Activated naive CD4-positive, alpha-beta T cell treated with anti-CD3 and anti-CD28 coated beads, Interleukin-2, amount 50 U/mL, for 16 hours (primary cell): ENCODE measurements around the gene CERS2.

ENCODE experiments used
- DNase-seq: peaks from one replicate; pipeline ENCODE4 v3.0.0-alpha.2; 2020

Gene CERS2, protein sequence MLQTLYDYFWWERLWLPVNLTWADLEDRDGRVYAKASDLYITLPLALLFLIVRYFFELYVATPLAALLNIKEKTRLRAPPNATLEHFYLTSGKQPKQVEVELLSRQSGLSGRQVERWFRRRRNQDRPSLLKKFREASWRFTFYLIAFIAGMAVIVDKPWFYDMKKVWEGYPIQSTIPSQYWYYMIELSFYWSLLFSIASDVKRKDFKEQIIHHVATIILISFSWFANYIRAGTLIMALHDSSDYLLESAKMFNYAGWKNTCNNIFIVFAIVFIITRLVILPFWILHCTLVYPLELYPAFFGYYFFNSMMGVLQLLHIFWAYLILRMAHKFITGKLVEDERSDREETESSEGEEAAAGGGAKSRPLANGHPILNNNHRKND

DNA sequence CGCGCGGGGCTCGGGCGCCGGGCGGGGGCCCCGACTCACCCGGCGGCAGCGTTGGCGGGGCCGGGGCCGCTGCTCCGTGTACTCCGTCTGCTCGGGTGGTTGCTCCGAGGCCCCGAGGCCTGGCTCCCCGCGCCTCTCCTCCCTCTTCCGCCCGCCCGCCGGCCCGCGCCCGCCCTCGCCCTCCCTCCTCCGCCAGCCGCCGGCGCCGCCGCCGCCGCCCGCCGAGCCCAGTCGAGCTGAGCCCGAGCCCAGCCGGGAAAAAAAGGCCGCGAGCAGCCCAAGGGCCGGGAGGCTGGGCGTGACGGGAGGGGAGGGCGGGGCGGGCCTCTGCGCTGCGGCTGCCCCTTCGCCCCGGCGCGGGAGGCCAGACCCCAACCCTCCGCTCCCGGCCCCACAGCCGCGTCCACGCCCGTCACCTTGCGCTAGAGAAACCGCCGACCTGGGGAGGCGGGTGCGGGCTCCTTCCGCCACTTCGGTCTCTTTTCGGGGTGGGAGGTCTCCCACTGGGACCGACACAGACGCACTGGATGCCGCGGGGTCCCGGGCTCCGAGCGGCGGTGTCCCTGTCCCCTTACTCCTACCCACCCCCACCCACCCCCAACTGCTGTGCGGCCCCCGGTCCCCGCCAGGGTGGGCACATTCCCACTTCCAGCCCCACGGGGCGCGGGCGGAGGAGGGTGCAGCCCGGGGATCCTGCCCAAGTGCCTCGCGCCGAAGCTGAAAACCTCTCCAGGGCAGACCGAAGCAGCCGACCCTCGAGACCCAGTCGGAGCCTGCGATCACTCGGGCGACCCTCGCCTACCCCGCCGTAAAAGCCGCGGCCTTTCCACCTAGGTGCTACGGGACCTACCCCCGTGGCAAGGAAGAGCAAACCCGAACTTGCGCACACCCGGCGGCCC lies at the start of gene CERS2:
Gene CERS2, minus strand, starts transcription at position 256 of the 899 bp plus-strand sequence. CDS start 5,745 bp downstream, outside the sequence.
- DNase-seq: peak; percentile 74

DNA sequence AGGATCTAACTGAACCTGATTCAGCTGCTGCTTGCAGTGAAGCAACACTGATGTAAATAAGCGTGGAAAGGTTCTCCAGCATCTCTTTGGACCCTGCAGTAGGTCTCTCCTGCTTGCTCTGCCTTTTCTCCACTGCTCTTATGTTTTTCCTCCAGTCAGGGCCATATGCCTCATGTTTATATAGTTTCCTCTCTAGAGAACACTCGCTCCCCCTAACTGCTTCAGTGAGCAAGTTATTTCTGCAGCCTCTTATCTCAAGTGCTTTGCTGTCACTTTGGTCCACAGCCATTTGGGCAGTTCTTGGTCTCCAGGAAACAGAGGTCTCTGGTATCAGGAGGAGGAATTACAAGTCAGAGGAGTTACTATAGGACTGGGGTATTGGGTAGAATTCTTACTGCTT lies 38.9 kb upstream of the CERS2 start:
- DNase-seq: no peak

DNA sequence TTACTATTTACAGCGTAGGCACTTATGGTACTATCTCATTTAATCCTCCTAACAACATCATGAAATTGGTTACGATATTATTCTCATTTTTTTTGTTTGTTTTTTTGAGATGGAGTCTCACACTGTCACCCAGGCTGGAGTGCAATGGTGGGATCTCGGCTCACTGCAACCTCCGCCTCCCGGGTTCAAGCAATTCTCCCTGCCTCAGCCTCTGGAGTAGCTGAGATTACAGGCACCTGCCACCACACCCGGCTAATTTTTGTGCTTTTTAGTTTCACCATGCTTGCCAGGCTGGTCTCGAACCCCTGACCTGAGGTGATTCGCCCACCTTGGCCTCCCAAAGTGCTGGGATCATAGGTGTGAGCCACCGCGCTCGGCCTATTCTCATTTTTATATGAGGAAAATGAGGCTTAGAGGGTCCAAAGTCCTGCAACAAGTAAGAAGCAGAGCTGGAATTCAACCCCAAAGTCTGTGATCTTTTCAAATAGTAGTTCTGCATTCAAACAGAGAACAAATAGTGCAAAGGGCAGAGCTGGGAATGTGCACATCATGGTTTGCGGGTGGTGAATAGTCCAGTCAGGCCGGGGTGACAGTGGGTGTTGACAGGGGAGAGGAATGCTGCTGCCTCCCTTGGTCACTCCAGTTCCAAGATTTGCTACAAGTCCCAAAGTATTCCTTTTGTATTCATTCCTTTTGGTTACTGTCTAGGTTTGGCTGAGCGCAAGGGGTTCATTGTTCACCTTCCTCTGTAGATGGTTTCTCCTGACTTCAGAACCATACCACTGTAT lies 38.2 kb upstream of the CERS2 start:
- no peak for DNase-seq

DNA sequence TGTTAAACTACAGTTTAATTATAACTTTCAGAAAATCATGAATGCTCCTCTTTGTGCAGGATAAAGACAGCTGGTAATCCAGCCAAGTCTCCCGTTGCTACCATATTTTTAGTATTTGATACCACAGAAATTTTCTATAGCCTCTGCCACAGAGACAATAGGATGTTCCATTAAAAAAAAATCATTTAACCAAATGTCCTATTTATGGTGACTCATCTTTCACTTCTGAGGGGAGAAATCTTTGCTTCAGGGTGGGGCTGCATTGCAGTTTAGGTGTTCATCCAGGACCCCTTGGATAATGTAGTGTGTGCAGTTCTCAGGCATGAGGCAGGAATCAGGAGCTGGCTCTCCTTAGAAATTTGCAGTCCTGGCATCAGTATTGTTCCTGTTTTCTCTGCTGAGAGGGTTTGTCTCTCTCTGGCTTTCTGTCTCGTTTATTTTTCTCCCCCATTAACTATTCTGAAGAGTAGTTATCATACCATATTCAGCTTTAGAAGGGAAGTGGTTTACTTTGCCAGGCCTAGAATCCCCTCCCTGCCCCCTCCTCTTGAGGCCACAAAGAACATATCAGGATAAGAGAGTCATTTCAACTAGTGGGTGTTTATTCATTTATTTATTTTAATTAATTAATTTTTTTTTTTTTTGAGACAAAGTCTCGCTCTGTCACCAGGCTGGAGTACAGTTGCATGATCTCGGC lies 36.7 kb upstream of the CERS2 start:
- DNase-seq: no peak

DNA sequence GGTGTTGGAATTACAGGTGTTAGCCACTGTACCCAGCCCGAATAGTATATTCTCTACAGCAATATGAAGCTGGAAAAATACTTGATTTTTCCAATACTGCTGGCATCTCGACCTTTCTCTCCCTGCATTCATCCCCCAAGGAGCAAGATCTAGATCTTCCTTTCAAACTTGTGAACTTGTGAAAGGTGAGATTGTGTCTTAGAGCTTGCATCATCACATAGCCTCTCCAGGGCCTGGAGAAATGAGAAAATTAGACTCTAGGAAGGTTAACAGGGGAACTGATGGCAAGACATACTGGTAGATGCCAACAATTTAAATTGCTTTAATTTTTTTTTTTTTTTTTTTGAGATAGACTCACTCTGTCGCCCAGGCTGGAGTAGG lies 35.7 kb upstream of the CERS2 start:
- no peak for DNase-seq

DNA sequence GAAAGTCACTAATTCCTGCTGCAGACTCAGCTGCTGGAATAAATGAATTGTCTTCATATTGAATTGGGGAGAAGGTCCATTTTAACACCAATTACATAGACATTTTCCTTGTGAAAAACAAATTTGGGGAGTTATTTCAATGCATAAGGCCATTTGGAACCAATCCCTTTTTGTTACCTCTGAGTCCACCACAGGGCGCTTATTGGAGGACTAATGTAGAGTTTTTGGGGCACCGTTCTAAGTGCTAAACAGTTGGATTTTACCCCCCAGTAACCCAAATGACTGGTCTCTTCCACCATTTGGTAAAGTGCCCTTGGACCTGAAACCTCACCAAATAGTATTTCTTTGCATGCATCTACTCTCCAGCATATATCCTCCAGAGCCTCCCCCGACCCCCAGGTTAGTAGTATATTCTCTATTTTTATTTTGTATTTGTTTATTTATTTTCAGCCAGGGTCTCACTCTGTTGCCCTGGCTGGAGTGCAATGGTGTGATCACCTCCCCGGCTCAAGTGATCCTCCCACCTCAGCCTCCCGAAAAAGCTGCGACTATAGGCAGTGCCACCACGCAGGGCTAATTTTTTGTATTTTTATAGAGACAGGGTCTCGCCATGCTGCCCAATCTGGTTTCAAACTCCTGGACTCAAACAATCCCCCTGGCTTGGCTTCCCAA lies 35.2 kb upstream of the CERS2 start:
- DNase-seq: no peak

DNA sequence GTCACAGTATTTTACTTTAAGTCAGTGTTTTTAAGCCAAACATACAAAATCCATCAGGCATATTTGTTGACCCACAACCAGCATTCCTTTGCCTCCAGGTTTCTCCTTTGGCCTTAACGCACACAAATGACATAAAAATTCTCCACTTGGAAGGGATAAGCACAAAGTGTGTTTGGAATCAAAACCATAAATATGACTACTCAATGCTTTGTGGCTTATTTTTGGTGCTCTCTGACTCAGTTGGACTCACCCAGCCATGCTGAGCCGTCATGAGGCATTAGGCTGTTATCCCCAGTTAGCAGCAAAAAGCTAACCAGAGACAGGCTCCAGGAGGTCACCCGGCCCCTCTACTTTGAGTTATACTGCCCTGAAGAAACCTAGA lies 34.6 kb upstream of the CERS2 start:
- DNase-seq: peak; percentile 16

DNA sequence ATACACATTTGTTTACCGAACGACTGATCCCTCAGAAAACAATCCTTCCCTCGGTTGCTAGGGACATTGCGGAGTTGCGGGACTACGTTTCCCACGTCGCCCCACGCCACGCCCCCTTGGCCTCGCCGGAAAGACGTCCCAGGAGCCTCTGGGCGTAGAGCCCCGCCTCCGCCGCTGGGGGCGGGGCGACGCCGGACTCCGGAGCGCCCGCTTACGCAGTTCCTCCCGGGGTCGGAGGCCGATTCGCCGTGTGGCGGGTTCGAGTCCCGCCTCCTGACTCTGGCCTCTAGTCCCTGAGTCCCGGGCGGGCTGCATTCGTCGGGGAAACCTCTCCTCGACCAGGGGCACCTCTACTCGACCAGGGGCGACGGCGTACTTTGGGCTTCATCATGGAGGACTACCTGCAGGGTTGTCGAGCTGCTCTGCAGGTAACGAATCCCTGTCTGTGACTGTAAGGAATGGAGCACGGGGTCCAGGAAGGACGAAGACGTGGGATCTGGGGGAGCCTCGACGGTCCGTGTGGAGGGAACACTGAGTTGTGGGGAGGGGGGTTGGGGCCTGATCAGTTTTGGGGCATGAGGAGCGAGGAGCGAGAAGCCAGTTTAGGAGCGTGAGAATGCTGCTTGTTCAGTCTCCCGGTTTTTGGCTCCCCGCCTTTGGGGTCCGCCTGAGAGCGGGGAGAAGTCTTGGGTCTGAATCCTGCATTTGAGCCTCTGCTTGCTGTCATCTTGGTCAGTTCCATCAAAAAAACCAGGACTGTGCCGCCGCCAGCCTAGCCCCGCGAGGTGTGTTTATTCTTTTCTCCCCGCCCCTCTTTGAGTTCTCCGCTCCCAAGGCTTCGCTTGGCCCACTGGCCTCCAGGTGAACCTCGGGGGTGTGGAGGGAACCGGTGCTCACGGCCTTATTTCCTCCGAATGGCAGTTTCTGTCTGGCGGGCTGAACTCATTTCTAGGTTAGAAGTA lies 33.9 kb upstream of the CERS2 start, which contains the start of gene PRUNE1:
Gene PRUNE1, plus strand, starts transcription at position 206 of the 962 bp plus-strand sequence. Its CDS starts 184 bp downstream, at position 390.
- peak; percentile 97 for DNase-seq

DNA sequence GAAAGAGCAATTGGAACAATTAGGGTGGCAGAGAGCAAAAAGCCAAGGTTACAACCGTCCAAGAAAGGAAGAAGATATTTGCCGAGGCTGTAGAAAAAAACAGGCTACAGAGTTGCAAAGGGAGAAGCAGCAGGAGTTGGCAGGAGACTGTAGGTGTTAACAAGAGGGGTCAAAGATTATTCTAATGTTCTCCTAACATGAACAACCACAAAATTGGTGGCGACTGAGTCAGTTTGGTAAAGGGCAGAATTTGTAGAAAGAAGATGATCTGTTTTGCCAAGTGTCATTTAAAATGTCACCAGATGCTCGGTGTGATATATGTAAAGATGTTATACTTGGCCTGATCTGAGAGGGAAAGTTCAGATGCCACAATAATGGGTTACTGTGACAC lies 33.2 kb upstream of the CERS2 start:
- no peak for DNase-seq

DNA sequence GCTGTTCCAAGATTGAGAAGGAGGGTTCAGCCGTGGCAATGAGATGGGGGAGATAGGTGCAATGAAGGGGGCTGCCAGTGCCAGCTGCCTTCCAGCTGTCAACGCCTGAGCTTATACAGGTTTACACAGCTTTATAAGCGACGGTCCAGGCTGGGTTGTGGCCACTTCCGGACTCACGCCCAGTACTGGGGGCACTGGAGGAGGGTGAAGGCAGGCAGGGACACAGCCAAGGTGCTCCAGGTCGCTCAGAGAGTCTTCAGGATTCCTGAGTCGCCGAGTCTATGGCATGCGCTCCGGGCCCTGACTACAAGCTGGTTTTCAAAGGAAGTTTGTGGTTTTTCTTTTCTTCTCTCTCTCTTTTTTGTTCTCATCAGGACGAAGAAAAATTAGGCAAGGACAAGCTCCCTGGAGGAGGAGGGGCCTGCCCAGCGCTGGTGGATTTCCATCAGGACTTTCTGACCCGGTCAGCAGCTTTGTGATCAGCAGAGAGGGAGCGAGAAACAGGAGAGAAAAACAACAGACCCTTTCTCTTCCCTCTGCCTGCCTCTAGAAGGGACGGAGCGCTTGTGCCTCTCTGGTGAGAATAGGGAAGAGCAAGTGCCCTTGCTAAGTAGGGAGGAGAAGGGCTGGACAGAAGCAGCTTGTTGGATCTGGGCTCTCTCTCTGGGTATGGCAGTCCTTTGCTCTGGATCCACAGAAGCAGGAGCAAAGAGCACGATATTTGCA lies 31.9 kb upstream of the CERS2 start, which contains the start of gene MINDY1:
Gene MINDY1, minus strand, starts transcription at position 576 of the 726 bp plus-strand sequence. CDS start 4,285 bp downstream, outside the sequence.
- DNase-seq: peak; percentile 23

DNA sequence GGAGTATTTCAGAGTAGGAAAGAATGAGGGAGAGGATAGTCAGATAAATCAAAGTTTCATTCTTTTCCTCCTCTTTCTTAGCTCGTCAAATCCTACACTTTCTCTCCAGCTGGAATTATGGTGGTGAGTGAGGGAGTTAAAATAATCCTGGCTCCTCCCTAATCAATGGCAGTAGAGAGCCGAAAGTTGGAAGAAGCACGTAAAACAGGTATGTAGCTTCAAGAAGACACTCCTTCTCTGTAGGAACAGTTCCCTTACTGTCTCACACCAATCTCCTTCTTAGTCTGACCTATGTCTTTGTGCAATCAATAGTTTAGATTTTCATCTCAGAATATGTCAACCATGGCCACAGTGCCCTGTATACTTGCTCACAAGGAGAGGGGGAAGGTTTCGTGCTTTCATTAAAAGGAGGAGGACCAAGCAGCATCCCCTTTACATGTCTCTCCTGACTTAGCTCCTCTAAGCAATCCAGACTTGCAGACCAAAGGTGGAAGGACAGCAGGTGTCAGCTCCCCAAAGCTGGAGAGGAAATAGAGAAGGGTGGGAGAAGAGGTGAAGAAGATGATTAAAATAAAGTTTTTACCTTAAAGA lies 31.2 kb upstream of the CERS2 start:
- DNase-seq: no peak

DNA sequence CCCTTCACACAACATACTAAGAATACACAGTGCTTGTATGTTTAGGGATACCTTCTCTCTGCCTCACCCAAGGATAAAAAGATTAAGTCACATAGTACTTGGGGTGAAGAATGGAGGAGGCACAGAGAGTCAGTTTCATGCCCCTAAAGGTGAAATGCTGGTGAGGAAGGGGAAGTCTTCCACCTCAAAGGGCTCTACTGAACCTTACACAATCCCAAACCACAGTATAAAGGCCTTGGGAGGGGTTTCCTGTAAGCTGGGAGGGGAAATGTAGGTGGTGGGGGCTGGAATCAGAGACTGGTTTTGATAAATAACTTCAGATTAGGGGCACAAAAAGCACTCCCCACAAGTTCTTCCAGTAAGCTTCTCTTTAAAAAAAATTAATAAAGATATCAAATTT lies 28.5 kb upstream of the CERS2 start:
- no peak for DNase-seq

DNA sequence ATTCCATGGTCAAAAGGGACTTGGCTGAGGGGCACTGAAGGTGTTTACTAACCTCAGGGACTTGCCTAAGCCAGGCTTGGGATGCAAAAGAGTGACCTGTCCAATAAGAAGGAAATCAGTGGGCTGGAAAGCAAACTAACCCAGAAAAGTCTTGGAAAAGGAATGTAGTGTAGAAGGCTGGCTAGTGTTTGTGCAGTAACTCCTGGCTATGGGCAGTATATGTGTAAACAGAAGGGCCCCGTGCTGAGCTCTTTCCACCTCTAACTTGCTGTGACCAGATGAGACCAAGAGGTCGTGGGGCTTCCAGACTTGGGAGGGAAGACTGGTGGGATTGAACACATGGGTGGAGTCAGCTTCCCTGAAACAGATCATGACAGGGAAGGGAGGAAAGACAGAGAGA lies 28.0 kb upstream of the CERS2 start:
- DNase-seq: no peak

DNA sequence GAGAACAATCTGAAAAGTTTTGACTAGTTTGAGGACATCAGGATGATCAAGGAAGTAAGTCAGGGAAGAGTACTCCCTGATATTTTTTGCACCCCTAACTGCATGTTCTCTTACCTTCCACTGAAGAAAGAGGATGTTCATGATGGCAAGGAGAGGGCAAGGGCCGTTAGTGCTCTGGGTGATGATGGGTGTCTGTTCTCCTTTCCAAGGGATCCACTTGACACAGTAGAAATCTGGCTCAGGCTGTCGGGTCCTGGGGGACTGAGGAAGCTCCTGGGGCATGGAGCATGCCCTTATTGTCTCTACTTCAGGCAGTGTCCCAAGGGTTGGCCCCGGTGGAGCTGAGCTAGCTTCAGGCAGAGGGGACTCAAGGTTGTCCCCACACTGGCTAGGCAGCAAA lies 27.4 kb upstream of the CERS2 start:
- DNase-seq: no peak

DNA sequence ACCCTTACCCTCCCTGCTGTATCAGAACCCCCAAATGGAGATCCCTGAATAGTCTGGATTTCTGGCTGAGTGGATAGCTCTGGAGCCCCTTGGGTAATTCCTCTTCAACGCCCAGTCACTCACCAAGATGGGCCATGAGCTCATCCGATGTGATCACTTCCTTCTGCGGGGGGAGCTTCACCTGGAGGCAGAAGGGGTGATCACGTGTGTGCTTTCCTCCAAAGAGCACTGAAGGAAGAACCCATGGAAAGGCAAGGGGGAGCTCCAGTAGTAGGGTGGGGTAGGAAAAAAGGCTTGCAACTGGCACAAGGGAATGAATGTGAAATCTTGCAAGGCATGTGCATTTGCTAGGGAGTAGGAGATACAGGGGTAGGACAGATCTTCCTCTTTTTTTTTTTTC lies 27.0 kb upstream of the CERS2 start:
- no peak for DNase-seq

DNA sequence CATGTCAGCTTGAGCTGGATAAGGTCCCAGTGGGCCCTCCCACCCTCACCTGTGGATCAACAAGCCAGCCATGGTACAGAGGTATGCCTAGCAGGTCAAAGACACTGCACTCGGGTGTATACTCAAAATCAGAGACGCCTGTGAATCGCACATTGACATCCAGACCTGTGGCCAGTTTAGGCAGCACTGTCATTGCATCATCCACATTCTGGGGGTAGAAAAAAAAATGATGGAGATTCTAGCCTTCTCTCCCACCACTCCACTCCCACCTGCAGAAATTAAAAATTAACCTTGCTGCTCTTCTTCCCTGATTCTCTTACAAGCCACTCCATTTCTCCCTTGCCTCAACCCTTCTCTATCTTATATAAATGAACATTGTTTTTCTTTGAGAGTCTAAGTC lies 25.8 kb upstream of the CERS2 start:
- DNase-seq: no peak

DNA sequence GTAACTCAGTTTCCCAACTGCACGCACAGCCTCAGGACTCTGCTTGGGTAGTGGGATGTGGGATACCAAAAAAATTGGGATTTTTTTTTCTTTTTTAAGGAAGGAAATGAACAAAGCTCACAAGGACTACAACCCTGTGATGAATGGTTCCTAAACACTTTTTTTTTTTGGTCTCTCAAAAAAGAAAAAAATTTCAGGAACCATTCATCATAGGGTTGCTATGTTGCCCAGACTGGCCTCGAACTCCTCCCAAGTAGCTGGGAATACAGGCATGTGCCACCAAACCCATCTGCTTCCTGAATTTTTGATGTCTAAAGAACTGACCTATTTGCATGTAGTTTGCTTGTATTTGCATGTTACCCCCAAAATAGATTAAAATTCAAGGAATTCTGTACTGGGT lies 25.3 kb upstream of the CERS2 start:
- DNase-seq: no peak

DNA sequence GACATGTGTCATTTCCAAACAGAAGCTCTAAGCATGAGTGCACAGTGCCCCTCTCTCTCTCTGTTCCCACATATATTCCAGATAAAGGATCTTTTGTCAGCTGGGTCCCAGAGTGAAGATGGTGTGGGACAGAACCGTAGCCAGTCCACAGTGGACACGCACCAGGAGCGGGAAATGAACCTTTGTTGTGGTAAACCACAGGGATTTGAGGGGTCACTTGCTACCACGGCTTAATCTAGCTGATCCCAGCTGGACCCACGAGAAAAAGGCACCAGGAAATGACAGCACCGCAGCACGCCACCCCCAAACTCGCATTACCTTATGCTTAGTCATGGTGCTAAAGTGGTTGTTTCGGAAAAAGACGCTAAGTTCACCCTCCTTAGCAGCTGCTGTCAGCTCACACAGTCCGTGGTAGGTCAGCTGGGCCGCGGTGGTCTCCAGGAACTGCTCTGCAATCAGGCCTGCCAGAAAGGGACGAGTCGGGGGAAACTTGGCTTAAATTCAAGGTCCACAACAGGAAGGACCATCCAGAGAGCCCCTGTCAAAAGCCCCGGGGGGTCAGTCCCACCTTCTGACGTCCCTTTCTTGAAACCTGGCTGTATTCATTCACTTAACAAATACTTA lies 24.5 kb upstream of the CERS2 start:
- no peak for DNase-seq

DNA sequence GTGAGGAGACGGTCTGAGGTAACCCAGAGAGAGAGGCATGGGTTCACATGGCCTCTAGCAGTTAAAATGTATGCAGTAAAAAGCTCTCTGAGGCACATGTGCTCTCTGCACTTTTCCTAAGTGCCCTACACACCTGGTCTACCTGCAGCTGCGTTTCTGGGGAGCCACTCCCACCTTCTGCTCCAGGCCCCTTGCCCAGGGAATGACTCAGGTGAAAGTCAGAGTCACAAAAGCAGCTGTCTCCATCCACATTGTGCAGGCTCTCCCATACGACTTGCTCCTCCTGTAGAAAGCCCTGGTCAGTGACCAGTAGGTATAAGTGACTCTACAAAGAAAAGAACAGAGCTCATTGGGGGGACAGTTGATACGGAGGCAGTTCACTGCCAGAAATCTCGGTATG lies 23.3 kb upstream of the CERS2 start:
- DNase-seq: no peak
